HG03039 (cell line): ENCODE measurements around the gene ARPC1A.
"Not testable (repeated sequence)": the region's sequence is repeated elsewhere in the genome, so short reads cannot be mapped to it uniquely, and the experiment has no call there.

Experiments
- ATAC-seq: cut with Tn5 transposase; IDR thresholded peaks from one replicate; pipeline ENCODE4 v1.9.1; 2021; ENCODE audit warnings: mild to moderate bottlenecking, moderate library complexity; ENCODE audit not compliant: unreplicated experiment

ARPC1A gene

GRCh38 chr7:99404977-99405320, 79.3 kb downstream of the ARPC1A start:
- no peak for ATAC-seq

GRCh38 chr7:99406557-99406956, 80.9 kb downstream of the ARPC1A start:
- no peak for ATAC-seq

GRCh38 chr7:99407872-99408378, 82.2 kb downstream of the ARPC1A start:
- peak; percentile 1 for ATAC-seq

GRCh38 chr7:99408379-99409191, 82.9 kb downstream of the ARPC1A start, which contains the start of the genes BUD31 and PDAP1:
BUD31 (plus strand) TSS chr7:99408969; CDS start chr7:99411093, 2,124 bp downstream.
PDAP1 (minus strand) TSS chr7:99408597; CDS start chr7:99408548, 49 bp downstream.
- ATAC-seq = peak; percentile 82

GRCh38 chr7:99409192-99409572, 83.5 kb downstream of the ARPC1A start:
- no peak for ATAC-seq

- ATAC-seq = no peak
These were observed 84.1 kb downstream of the ARPC1A start for GRCh38 chr7:99409806-99410205.

GRCh38 chr7:99410635-99411034, 84.9 kb downstream of the ARPC1A start:
- no peak for ATAC-seq

GRCh38 chr7:99415513-99416127, 89.9 kb downstream of the ARPC1A start:
- not testable (repeated sequence) for ATAC-seq
